ENCODE results near the gene PTTG2. TPM values are rescaled to one million over a fixed set of nuclear protein-coding genes. Genes with fewer than 3 reads are reported as not detected.
"Not testable (repeated sequence)": the region's sequence is repeated elsewhere in the genome, so short reads cannot be mapped to it uniquely, and the experiment has no call there.

Gene PTTG2
- polyA plus RNA-seq, 1 donor from 2014 or later = not detected

- no peak overlapping the region for H3K4me3 ChIP-seq (ENCODE audit: low read length)
- no peaks in the 10 kb centered on the region for H4K20me1 ChIP-seq (ENCODE audit: insufficient read depth)
- H3K4me2 ChIP-seq (ENCODE audit: low read length) = no peak overlapping the region
- H3K9me2 ChIP-seq (ENCODE audit: insufficient read depth, low read length) = no peaks in the 10 kb centered on the region
- no peak overlapping the region for H2AFZ ChIP-seq (ENCODE audit: low read depth, low read length)
- H3K9ac ChIP-seq (ENCODE audit: low read length) = no peak overlapping the region
- H3K36me3 ChIP-seq (ENCODE audit: insufficient read depth, low read length) = no peaks in the 10 kb centered on the region
- no peak overlapping the region for H3K27ac ChIP-seq (ENCODE audit: low read length)
- H3F3A ChIP-seq (ENCODE audit: insufficient read depth, low read length, poor library complexity, severe bottlenecking) = no peaks in the 10 kb centered on the region
- H3K9me3 ChIP-seq (ENCODE audit: low read length) = no peaks in the 10 kb centered on the region
- TF ChIP-seq TAF1 (IDR thresholded peaks at IDR 0.05; ENCODE audit: low read depth) (no peak), REST (IDR thresholded peaks at IDR 0.05; ENCODE audit: borderline replicate concordance) (no peak), EP300 (conservative IDR thresholded peaks at IDR 0.05; ENCODE audit: poor library complexity, severe bottlenecking) (no peak), EZH2 (IDR thresholded peaks at IDR 0.05; ENCODE audit: borderline replicate concordance, insufficient read depth, low read length, poor library complexity, severe bottlenecking) (no peak)
- H3K79me2 ChIP-seq (replicated peaks; ENCODE audit: insufficient read depth, low read length) = no peaks in the 10 kb centered on the region
- H3K27me3 ChIP-seq (ENCODE audit: insufficient read depth, low read depth, low read length) = no peaks in the 10 kb centered on the region
Observed at GRCh38 chr4:37973441-37973840, 13.2 kb downstream of the PTTG2 start.

- not testable (repeated sequence) for H3K79me2 ChIP-seq (replicated peaks; ENCODE audit: insufficient read depth, low read length); H3K27ac ChIP-seq (ENCODE audit: low read length); H3K9me3 ChIP-seq (ENCODE audit: low read length); H3K4me3 ChIP-seq (ENCODE audit: low read length); H4K20me1 ChIP-seq (ENCODE audit: insufficient read depth); H3K9me2 ChIP-seq (ENCODE audit: insufficient read depth, low read length); H3F3A ChIP-seq (ENCODE audit: insufficient read depth, low read length, poor library complexity, severe bottlenecking); H3K27me3 ChIP-seq (ENCODE audit: insufficient read depth, low read depth, low read length); H2AFZ ChIP-seq (ENCODE audit: low read depth, low read length); H3K9ac ChIP-seq (ENCODE audit: low read length); H3K36me3 ChIP-seq (ENCODE audit: insufficient read depth, low read length); H3K4me2 ChIP-seq (ENCODE audit: low read length)
Observed at GRCh38 chr4:37975321-37975822, 15.2 kb downstream of the PTTG2 start.

- Histone ChIP-seq H3K9me2 (ENCODE audit: insufficient read depth, low read length) (no peaks in the 10 kb centered on the region), H3K79me2 (replicated peaks; ENCODE audit: insufficient read depth, low read length) (peaks cover 2% of the 10 kb centered on the region), H3F3A (ENCODE audit: insufficient read depth, low read length, poor library complexity, severe bottlenecking) (no peaks in the 10 kb centered on the region), H3K9me3 (ENCODE audit: low read length) (no peaks in the 10 kb centered on the region), H3K9ac (ENCODE audit: low read length) (no peak overlapping the region), H4K20me1 (ENCODE audit: insufficient read depth) (no peaks in the 10 kb centered on the region), H3K27me3 (ENCODE audit: insufficient read depth, low read depth, low read length) (no peaks in the 10 kb centered on the region), H3K4me3 (ENCODE audit: low read length) (peak overlapping the region; percentile 60), H3K36me3 (ENCODE audit: insufficient read depth, low read length) (no peaks in the 10 kb centered on the region), H2AFZ (ENCODE audit: low read depth, low read length) (no peak overlapping the region), H3K27ac (ENCODE audit: low read length) (no peak overlapping the region), H3K4me2 (ENCODE audit: low read length) (no peak overlapping the region)
- no peak for TF ChIP-seq TAF1 (IDR thresholded peaks at IDR 0.05; ENCODE audit: low read depth)
- TF ChIP-seq EZH2 (IDR thresholded peaks at IDR 0.05; ENCODE audit: borderline replicate concordance, insufficient read depth, low read length, poor library complexity, severe bottlenecking) = no peak
- TF ChIP-seq EP300 (conservative IDR thresholded peaks at IDR 0.05; ENCODE audit: poor library complexity, severe bottlenecking) = no peak
- TF ChIP-seq SMC3 (conservative IDR thresholded peaks at IDR 0.05; ENCODE audit: poor library complexity) = no peak
- no peak for TF ChIP-seq RAD21 (conservative IDR thresholded peaks at IDR 0.05)
- no peak for TF ChIP-seq CTCF (IDR thresholded peaks at IDR 0.05; ENCODE audit: poor library complexity, severe bottlenecking)
- TF ChIP-seq REST (IDR thresholded peaks at IDR 0.05; ENCODE audit: borderline replicate concordance) = no peak
- no peak for TF ChIP-seq POLR2AphosphoS5 (IDR thresholded peaks at IDR 0.05)
- no peak for TF ChIP-seq MXI1 (conservative IDR thresholded peaks at IDR 0.05; ENCODE audit: poor library complexity, severe bottlenecking)
Observed at GRCh38 chr4:37976507-37976906, 16.3 kb downstream of the PTTG2 start.

All from neural cell (in vitro differentiated cells).